HG03095 (cell line): ENCODE data around the gene STMN3.

Source experiments
- ATAC-seq: cut with Tn5 transposase; IDR thresholded peaks from one replicate; pipeline ENCODE4 v1.9.1; 2021; ENCODE audit warnings: moderate library complexity; ENCODE audit not compliant: unreplicated experiment

The STMN3 gene

GRCh38 chr20:63653041-63653973 is at the start of gene STMN3:
STMN3 (minus strand) TSS chr20:63653424; CDS start chr20:63653345, 79 bp downstream.
- no peak for ATAC-seq

- ATAC-seq: no peak
Observed at GRCh38 chr20:63702036-63702665, 48.9 kb upstream of the STMN3 start.

GRCh38 chr20:63701329-63702035 is 48.3 kb upstream of the STMN3 start:
- ATAC-seq: no peak

GRCh38 chr20:63701051-63701328 is 47.8 kb upstream of the STMN3 start:
- no peak for ATAC-seq

GRCh38 chr20:63700199-63701050 is 47.2 kb upstream of the STMN3 start:
- ATAC-seq: no peak

- no peak for ATAC-seq
Observed at GRCh38 chr20:63699466-63700198, 46.4 kb upstream of the STMN3 start.

GRCh38 chr20:63698739-63699465 is 45.7 kb upstream of the STMN3 start:
- no peak for ATAC-seq

GRCh38 chr20:63697868-63698545 is 44.8 kb upstream of the STMN3 start:
- ATAC-seq: no peak

GRCh38 chr20:63697357-63697867 is 44.2 kb upstream of the STMN3 start:
- no peak for ATAC-seq

GRCh38 chr20:63696628-63697356 is 43.6 kb upstream of the STMN3 start, which contains the start of gene TNFRSF6B:
TNFRSF6B (plus strand) TSS chr20:63696652; CDS start chr20:63696768, 116 bp downstream.
- ATAC-seq: no peak

GRCh38 chr20:63696306-63696627 is 43.0 kb upstream of the STMN3 start:
- no peak for ATAC-seq

GRCh38 chr20:63695424-63696305 is 42.4 kb upstream of the STMN3 start:
- ATAC-seq: no peak

GRCh38 chr20:63694584-63695423 is 41.6 kb upstream of the STMN3 start:
- ATAC-seq: no peak

GRCh38 chr20:63693733-63694583 is 40.7 kb upstream of the STMN3 start:
- no peak for ATAC-seq

GRCh38 chr20:63693083-63693732 is 40.0 kb upstream of the STMN3 start:
- ATAC-seq: no peak
